Germinal center (tissue), 1 donor: Measurements from ENCODE around the gene DSCAML1.
"Not testable (repeated sequence)": the region's sequence is repeated elsewhere in the genome, so short reads cannot be mapped to it uniquely, and the experiment has no call there.

Source experiments
- DNase-seq: peaks from one replicate; pipeline ENCODE4 v3.0.0; 2012; ENCODE audit warnings: mixed read lengths, low spot score

Gene DSCAML1

DNA sequence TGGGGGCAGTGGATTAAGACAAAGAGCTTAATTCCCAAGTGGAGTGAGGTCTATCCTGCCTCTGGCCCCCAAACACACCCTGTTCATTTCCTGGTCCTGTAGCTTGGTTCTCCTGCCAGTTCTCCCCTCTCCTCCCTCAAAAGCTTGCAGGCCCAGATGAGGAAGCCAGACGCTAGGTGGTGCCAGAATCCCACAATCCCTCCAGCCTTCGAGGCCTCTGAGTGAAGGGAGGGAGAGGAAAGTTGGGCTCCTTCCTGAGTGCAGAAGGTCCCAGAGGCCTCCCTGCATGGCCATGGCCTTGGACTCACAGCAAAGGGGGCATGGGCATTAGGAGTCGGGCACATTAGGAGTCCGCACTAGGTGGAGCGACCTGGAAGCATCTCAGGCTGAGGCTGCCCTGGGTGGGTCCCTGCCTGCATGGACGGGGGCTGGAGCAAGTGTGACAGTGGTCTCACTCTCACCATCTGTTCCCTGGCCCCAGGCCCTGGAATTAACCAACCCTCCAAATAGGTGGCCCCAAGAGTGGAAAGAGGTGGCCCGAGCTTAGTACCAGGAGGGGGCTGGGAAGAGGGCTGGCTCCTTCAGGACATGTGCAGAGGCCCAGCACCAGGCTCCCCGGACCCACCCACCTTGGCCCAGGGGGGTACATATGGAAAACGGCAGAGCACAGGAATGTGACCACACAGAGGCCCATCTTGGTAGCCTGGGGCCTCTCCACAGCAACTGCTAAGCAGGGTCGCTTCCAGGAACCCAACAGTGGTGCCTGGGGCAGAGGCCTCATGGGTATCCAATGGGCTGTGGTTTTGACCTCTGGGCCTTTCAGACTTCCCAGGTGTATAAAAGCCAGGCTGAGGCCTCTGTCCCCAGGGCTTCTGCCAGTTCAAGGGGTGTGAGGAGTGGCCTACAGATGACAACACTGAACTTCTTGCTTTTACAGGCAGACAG, 22.4 kb upstream of the DSCAML1 start:
- DNase-seq = no peak

DNA sequence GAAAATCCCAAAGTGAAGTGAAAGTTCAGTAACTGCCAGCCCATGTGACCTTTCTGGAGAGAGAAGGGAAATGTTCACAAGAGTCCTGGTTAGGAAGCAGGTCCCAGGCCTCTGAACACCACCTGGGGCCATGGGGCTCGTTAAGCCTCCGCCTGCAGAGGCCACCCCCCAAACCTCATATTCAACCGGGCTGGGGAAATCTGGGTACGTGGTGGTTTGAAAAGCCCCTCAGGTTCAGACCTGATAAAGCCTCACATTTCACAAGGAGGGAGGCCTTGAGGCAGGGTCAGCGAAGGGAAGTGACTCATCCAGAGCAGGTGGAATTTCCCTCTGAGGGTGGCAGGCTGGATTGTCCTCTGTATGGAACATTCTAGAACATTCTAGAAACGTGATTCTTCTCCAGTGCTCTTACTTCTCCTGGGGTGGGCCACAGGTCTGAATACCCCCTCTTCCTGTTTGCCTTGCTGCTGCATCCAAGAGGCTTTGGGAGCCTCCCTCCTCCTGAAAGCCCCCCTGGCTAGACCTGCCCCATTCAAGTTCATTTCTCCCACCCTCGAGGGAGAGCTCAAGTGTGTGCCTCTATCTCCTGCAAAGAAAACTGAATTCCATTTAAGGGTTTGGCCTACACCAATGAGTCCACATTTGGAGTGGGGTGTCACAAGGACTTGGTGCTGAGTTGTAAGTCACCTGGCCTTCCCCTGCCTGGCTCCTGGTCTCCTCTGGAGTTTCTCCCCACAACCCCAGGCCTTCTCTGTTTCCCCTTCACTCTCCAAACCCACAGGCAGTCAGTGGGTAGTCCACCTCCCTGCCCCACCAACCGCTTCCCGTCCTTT, 21.2 kb upstream of the DSCAML1 start:
- no peak for DNase-seq

GRCh38 chr11:117817368-117818040, 20.5 kb upstream of the DSCAML1 start:
- DNase-seq = peak; percentile 68

GRCh38 chr11:117816846-117817367, 19.9 kb upstream of the DSCAML1 start:
- DNase-seq = no peak

DNA sequence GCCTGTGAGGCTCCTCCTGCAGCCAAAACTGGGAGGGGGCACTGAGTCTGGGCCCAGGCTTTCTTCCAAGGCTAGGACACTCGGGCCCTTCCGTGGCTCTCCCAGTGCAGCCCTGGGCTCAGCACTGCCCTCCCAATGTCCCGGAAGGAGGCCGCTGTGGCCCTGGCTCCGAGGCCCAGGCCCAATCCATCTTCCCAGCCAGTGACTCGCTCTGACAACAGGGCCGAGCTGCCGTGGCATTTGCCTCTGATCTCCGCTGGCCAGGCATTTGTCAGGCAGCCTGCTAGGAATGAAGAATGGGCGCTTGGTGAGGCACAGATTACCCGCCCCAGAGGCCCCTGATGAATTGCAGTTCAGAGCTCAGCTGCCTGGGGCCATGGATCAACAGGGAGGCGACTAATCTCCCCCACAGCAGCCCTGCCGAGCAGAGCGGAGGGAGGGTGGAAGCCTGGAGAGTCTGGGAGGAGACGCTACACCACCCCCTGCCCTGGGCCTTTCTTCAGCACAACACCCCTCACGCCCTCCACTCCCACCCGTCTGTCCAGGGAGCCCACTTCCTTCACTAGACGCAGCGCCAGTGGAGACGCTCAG, 19.2 kb upstream of the DSCAML1 start:
- no peak for DNase-seq

GRCh38 chr11:117815262-117815803, 18.3 kb upstream of the DSCAML1 start:
- peak; percentile 80 for DNase-seq

DNA sequence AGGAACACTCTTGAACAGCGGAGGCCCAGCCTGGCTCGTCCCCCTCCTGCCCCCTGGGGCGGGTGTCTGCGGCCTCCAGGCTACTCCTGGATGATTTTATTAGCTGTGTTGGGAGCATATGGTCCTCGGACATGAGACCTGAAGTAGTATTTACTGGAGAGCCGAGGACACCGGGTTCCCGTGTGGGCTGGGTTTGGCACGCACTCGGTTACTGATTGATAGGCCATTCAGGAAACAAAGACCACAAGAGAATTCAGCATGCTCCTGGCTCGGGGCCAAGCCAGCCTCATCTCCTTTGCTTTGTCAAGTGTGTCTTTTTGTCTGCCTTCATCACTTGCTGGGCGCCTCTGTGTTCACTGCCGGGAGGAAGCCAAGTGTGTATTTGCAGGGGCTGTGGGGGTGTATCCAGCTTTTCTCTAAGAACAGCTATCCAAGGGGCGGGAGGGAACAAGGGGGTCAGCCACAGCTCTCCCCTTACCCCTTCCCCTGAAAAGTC, 17.8 kb upstream of the DSCAML1 start:
- DNase-seq = no peak

DNA sequence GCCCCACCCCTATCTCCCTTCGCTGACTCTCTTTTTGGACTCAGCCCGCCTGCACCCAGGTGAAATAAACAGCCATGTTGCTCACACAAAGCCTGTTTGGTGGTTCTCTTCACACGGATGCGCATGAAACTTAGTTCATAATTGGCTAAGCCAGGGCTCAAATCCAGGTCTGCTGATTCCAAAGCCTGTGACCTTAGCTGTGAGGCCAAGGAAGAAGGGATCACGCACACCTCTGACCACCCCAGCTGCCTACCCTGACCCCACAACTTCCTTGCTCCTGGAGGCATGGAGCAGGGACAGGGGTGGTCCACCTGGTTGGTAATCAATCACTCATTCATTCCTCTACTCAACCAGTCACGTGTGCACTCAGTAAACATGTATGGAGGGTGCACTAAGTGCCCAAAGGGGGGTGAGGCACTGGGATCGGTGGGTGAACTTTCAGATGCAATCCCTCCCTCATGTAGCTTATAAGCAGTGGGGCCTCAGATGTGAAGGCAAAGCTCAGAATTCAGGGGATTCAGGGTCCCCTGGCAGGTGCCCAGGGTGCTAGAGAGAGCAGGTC, 17.3 kb upstream of the DSCAML1 start:
- no peak for DNase-seq

DNA sequence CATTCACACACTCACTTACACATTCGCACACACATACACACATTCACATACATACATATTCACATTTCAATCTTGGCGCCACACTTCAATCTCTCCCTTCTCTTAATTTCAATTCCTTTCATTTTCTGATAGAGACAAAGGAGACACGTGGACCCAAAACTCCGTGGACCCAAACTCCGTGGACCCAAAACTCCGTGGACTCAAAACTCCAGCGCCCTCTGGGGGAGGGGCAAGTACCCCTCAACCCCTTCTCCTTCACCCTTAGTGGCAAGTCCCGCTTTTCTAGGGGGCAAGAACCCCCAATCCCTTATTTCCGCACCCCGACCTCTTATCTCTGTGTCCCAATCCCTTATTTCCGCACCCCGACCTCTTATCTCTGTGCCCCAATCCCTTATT, 13.0 kb upstream of the DSCAML1 start:
- DNase-seq = not testable (repeated sequence)

DNA sequence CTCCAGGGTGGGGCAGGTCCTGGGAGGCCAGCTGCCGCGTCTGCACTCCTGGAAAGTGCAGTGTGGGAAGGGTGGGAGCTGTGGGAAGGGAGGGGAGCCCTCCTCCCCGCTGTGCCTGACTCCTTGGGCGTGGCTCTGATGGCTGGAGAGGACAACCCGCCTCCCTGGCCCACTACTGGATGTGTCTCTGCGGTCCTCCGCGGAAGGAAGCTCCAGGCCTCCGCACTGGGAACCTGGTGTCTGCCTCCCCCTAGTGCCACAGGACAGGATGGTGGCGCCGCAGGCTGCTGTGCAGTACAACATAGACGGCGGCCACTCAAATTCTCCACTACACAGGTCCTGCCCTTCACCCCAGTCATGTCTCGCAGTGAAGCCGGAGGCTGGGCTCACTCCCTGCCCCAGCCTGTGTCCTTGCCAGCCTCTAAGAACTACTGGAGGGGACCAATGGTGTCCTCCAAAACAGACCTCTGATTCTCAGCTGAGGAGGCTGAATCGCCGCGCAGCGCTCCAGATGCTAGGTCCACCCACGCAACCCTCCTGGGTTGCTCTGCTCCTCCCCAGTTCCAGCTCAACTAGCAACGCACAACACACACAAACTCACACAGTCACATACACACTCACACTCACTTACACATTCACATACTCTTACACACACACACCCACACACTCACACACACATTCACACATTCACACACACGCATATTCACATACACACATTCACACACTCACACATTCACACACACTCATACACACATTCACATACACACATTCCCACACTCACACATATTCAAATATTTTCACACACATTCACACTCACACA, 12.4 kb upstream of the DSCAML1 start:
- DNase-seq = no peak

DNA sequence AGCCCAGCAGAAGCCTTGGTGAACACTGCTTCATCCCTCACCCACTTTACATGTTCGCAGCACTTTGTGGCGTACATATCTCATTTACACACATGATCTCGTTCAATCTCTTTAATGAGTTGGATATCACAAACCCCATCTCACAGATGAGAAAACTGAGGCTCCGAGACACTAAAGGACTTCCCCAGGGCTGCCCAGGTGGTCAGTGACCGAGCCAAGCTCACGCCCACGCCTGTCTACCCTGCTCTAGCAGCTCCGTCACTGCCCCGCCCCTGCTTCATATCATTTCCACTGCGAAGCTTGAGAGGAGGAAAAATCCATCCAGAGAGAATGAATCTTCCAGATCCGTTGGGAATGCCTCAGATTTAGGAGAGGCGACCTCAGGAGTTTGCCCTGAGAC, 11.8 kb upstream of the DSCAML1 start:
- DNase-seq = no peak

DNA sequence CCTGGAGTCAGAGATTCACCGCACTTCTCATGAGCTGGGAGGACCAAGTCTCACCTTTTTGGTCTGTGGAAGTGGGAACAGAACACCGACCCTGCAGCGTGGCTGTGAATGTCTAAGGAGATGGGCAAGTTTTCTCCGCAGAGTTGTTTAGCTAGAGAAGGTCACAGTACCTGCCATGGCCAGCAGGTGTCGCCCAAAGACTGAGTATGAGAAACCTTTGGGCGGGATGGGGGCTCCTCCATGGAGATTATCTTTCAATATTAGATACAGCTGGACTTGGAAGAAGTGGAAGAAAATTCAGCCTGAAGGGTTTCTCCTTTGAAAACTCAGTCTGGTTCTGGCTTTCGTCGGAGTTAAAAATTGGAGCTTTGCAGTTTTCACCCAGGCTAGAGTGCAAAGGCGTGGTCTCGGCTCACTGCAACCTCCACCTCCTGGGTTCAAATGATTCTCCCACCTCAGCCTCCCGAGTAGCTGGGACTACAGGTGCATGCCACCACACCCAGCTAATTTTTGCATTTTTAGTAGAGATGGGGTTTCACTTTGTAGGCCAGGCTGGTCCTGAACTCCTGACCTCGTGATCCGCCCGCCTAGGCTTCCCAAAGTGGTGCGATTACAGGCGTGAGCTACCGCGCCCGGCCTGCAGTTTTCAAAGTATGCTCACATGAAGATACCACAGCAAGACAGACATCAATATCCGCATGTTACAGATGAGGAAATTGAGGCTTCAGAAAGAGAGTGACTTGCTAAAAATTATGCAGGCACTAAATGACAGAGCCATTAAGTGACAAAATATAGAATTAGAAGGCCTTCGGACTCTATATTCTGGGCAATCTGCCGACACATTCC, 10.7 kb upstream of the DSCAML1 start:
- DNase-seq = peak; percentile 76

GRCh38 chr11:117806846-117807245, 9.8 kb upstream of the DSCAML1 start:
- DNase-seq = no peak

- no peak for DNase-seq
These were observed 8.0 kb upstream of the DSCAML1 start for GRCh38 chr11:117805045-117805444.

DNA sequence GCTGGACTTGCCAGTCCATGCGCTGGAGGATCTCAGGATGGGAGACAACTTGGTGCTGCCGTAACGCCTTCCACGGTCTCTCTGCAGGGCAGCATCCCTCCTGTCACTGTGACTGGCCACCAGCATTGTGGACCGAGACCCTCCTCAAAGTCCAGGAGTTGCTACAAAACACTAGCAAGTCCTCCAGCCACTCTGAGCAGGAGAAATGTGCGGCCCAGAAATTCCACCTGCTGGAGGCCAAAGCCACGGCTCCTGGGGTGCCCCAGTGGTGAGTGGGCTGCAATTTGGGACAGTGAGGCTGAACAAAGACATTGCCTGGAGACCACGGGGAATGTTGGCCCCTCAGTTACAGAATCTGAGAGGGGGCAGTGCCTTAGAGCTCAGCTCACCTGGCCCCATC, 6.9 kb upstream of the DSCAML1 start:
- DNase-seq = no peak

GRCh38 chr11:117799634-117800033, 2.6 kb upstream of the DSCAML1 start:
- DNase-seq = no peak

GRCh38 chr11:117796456-117796871, 552 bp downstream of the DSCAML1 start:
- no peak for DNase-seq

- DNase-seq = no peak
These were observed 1.2 kb downstream of the DSCAML1 start for GRCh38 chr11:117795638-117796455.
